Activated naive CD4-positive, alpha-beta T cell treated with anti-CD3 and anti-CD28 coated beads, Interleukin-2, amount 50 U/mL, for 72 hours (primary cell): ENCODE data around the gene FLT4. TPM values are rescaled to one million over a fixed set of nuclear protein-coding genes. Genes with fewer than 3 reads are reported as not detected.

Experiments used
- ATAC-seq, 2 donors: fragments of 150-1000 bp; cut with Tn5 transposase; 2 replicates each; pipeline ENCODE4 v1.10.0; 2021; ENCODE audit warnings: mild to moderate bottlenecking in 2 of 2, moderate library complexity in 2 of 2
- DNase-seq, 2 donors: peaks; one replicate each; pipeline ENCODE4 v3.0.0; 2021 to 2022; ENCODE audit warnings: low spot score in 2 of 2
- H3K27ac Mint-ChIP-seq, 2 donors: one replicate each; pipeline ENCODE4 v1.8.0; 2022; ENCODE audit warnings: mild to moderate bottlenecking in 2 of 2, mixed read lengths in 2 of 2
- H3K36me3 Mint-ChIP-seq, 2 donors: one replicate each; pipeline ENCODE4 v1.8.0; 2022; ENCODE audit warnings: mixed read lengths in 2 of 2
- H3K9me3 Mint-ChIP-seq, 2 donors: one replicate each; pipeline ENCODE4 v1.8.0; 2022; ENCODE audit warnings: mixed read lengths in 2 of 2
- total RNA-seq, 2 donors: library from RNA; stranded (reverse); gene quantifications; one replicate each; pipeline ENCODE4 v1.2.3, GENCODE V29; 2022

The FLT4 gene
- total RNA-seq, 2 donors from 2014 or later, result 0.98 to 2.6 TPM

DNA sequence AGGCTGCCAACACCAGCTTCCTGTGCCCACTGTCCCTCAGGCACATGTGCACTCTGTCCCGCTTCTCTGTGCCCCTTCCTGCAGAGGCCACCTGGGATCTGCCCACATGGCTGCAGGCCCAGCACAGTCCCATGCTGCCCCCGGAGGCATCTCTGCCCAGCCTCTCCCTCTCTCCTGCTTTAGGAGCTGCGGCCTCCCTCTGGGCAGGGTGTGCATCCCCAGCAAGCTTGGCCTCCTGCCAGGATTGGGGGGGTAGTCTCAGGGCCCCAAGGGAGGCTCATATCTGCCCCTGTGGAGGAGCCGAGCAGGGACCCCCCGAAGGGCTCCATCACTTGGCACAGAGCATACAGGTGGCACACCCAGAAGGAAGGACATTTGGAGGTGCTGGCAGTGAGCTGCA, 24.8 kb downstream of the FLT4 start:
- no peaks in the 10 kb centered on the region for H3K9me3 Mint-ChIP-seq
- DNase-seq, result no peak
- ATAC-seq, result no peak
- H3K27ac Mint-ChIP-seq, result peak overlapping the region in 1 of 2 donors; percentile 55
- no peaks in the 10 kb centered on the region for H3K36me3 Mint-ChIP-seq

DNA sequence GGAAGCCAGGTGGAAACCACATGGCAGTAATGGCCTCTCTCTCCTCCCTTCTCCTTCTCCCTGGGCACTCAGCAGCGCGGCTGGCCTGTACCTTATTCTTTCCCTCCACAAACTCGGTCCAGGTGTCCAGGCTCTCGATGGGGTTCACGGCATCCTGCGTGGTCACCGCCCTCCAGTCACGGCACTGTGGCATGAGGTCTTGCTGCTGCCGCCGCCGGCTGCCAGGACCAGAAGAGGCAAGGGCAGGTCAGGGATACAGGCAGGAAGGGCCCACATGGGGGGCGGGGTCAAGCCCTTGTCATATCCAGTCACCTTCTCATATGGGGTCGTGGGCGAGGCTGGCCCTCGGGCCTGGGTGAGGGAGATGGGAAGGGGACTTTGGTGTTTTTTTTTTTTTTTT, 25.6 kb downstream of the FLT4 start:
- no peaks in the 10 kb centered on the region for H3K9me3 Mint-ChIP-seq
- no peak for ATAC-seq
- no peak for DNase-seq
- H3K27ac Mint-ChIP-seq, result peak overlapping the region; percentile 55 to 90
- H3K36me3 Mint-ChIP-seq, result no peaks in the 10 kb centered on the region

DNA sequence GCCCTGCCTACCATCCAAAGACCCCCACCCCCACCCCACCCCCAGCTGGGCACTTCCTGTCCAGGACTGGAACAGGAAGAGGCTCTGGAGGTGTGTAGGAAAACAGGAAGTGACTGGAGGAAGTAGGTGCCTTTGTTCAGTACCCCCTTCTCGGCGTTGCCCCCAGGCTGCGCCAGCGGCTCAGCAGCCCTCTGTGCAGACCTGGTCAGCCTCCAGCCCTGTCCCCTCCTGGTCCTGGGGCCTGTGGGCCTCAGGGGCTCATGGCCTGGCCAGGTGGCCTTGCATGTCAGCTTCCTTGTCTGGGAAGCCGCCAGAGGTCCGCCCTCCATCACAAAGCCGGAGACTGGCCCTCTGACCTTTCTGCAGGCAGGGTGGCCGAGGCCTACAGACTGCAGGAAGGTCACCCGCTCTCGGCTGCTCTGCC, 26.0 kb downstream of the FLT4 start:
- no peaks in the 10 kb centered on the region for H3K9me3 Mint-ChIP-seq
- no peaks in the 10 kb centered on the region for H3K36me3 Mint-ChIP-seq
- ATAC-seq (no peak), DNase-seq (no peak)
- H3K27ac Mint-ChIP-seq, result peak overlapping the region in 1 of 2 donors; percentile 55

DNA sequence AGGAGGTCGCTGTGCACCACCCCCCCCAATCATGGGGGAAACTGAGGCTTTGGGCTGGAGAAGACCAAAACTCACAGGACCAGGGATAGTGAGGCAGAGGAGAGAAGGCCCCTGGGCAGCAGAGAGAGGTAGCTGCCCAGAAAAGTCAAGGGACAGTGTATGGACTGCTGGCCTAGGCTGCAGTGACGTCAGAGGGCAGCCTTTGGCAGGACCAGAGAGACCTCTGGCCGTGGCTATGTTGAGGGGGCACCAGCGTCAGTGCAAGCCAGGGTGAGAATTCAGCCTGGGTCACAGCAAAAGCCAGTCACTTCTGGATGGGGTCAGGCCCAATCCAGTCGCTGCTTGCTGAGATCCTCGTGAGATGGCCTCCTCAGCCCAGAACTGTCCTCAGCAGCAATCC, 26.5 kb downstream of the FLT4 start:
- no peak for ATAC-seq
- no peaks in the 10 kb centered on the region for H3K9me3 Mint-ChIP-seq
- H3K27ac Mint-ChIP-seq, result peak overlapping the region in 1 of 2 donors; percentile 37
- H3K36me3 Mint-ChIP-seq, result no peaks in the 10 kb centered on the region
- DNase-seq, result no peak

DNA sequence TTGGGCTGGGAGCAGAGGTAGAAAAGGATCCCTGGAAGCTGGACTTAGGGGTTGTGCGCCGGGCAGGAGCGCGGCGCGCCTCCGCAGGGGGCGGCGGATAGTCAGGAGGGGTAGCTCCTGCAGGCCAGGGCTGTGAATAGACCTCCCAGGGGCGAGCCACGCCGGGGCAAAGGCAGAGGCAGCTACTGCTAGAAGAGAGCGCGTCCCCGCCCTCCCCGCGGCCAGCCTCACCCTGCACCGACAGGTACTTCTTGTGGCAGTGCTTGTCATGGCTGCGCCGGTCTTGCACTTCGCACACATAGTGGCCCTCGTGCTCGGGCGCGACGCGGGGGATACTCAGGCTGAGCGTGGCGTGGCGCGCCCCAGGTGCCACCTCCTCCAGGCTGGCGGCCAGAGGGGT, 28.1 kb downstream of the FLT4 start:
- no peak for ATAC-seq
- DNase-seq, result no peak
- no peaks in the 10 kb centered on the region for H3K36me3 Mint-ChIP-seq
- no peak overlapping the region for H3K27ac Mint-ChIP-seq
- no peaks in the 10 kb centered on the region for H3K9me3 Mint-ChIP-seq

DNA sequence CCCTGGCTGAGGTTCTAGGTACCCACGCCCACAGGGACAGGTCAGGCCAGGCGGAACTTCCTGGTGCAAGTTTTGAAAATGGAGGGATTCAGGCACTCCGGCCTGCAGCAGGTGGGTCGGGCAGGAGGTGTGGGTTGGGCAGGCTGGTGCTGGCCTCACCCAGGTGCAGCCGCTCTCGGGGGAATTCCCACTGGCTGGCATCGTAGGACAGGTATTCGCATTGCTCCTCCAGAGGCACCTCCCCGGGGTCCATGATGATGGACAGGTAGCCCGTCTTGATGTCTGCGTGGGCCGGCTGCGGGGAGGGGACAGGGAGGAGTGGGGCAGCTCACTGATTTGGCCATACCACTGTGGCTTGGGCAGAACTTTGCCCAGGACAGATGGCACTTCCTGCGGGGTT, 29.4 kb downstream of the FLT4 start:
- no peaks in the 10 kb centered on the region for H3K36me3 Mint-ChIP-seq
- ATAC-seq (no peak), DNase-seq (no peak)
- no peak overlapping the region for H3K27ac Mint-ChIP-seq
- no peaks in the 10 kb centered on the region for H3K9me3 Mint-ChIP-seq

DNA sequence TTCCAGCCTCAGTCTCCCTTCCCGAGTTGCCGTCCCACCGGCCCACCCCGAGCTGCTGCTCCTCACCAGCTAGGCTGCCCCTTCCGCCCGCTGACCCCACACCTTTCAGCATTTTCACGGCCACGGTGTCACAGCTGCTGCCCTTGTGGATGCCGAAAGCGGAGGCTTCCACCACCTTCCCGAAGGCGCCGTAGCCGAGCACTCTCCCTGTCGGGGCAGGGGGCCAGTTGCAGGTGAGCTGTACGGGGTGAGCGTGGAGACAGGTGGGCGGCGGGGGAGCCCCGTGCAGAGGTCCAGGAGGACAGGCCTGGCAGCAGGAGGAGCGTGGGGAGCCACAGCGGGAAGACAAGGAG, 29.9 kb downstream of the FLT4 start:
- DNase-seq (no peak), ATAC-seq (no peak)
- Mint-ChIP-seq H3K27ac (no peak overlapping the region), H3K9me3 (no peaks in the 10 kb centered on the region), H3K36me3 (no peaks in the 10 kb centered on the region)

DNA sequence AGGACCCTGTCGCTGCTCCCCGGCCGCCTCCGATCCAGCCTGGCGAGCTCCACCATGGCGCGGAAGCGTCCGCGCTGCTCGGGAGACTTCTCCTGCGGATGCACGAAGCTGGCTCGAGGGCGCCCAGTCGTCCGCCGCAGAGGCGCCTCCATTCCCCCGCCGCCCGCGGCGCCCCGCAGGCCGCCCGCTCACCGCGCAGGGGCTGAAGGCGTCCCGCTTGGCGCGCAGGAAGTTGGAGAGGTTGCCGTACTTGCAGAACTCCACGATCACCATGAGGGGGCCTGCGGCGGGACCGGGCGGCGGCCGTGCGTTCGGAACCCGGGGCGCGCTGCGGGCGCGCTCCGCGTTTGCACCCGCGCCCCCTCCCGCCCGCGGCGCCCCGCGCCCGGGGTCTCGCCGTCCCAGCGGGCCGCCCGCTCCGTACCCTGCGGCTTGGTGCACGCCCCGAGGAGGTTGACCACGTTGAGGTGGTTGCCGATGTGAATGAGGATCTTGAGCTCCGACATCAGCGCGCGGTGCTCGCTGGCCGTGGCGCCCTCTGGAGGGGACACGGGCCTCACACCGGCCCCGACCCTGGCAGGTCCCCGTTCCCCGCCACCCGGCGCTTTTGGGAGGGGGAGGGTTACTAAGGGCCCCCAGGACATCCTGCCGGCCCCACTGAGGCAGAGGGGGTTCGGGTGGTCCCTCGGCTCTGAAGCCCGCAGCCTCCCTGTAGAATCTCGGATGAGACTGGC, 30.4 kb downstream of the FLT4 start:
- Mint-ChIP-seq H3K9me3 (no peaks in the 10 kb centered on the region), H3K36me3 (no peaks in the 10 kb centered on the region), H3K27ac (no peak overlapping the region)
- peak; percentile 47 to 91 for ATAC-seq
- peak in 1 of 2 donors; percentile 59 for DNase-seq

DNA sequence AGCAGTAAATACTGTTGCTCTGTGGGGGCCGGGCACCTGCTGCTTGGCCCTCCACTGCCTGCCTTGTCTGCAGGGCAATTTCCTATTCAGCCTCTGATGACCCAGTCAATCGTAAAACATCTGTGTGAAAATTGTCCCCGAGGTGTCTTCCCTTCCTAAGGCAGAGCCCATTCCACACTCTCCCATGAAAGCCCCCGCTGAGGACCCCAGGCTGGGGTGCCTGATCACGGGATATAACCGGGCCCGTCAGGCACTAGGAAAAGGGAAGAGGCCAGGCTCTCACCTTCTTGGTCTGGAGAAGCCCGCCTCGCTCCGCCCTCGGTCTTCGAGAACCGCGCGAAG, 30.9 kb downstream of the FLT4 start:
- Mint-ChIP-seq H3K9me3 (no peaks in the 10 kb centered on the region), H3K27ac (no peak overlapping the region), H3K36me3 (no peaks in the 10 kb centered on the region)
- DNase-seq (no peak), ATAC-seq (no peak)

DNA sequence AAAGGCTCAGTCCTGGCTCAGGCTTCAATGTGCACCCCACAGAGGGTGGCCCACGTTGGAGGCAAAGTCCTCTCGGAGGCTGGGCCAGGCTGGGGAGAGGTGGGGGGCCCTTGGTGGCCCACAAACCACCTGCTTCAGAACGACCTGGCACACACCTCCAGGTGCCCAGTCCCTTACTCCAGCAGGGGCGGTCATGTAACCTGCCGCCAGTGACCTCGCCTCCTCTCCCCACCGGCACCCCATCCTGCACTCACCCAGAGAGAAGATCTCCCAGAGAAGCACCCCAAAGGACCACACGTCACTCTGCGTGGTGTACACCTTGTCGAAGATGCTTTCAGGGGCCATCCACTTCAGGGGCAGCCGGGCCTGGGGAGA, 35.6 kb downstream of the FLT4 start:
- Mint-ChIP-seq H3K9me3 (no peaks in the 10 kb centered on the region), H3K27ac (no peak overlapping the region), H3K36me3 (no peaks in the 10 kb centered on the region)
- no peak for ATAC-seq
- DNase-seq, result no peak

DNA sequence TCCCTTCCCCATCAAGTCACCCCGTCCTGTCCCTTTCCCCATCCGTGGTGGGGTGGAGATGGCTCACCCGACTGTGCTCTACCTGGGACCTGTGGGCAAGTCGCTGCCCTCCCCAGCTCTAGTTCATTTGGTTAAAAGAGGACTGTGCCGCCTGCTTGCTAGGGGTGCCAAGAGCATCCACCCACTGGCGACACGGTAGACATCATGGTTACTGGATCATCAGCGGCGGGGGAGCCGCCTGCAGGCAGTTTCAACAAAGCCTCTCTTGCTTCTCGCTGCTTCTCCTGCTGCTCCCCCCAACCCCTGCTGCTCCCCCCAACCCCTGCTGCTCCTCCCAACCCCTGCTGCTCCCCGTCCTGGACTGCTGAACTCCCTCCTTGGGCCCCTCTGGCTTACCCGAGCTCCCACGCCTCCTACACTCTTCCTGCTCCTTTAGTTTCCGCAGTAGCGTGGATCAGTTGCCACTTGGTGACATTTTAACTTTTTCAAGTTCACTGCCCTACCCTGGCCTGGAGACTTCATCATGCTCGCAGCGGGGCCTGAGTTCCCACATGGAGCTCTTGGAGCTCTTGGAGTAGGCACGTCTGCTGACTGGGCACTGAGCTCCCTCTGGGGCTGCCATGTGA, 36.1 kb downstream of the FLT4 start:
- Mint-ChIP-seq H3K36me3 (no peaks in the 10 kb centered on the region), H3K9me3 (no peaks in the 10 kb centered on the region), H3K27ac (no peak overlapping the region)
- ATAC-seq, result no peak
- no peak for DNase-seq

DNA sequence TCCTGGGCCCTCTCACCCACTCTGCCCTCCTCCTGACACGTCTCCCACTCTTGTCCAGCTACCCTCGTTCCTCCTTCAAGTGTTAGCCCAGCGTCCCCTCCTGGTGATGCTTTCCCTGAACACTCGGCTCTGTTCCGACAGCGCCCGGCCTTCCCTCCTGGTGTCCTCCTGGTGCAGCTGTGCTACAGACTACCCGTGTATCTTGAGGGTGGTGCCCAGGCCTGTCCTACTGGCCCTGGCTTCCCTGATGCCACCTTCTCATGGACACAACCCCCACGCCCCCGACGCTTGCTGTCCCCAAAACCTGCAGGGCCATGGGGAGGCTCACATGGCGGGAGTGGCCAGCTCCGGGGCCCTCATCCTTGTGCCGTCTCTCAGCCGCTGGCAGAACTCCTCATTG, 36.7 kb downstream of the FLT4 start:
- H3K9me3 Mint-ChIP-seq, result no peaks in the 10 kb centered on the region
- ATAC-seq (no peak), DNase-seq (no peak)
- H3K27ac Mint-ChIP-seq, result no peak overlapping the region
- no peaks in the 10 kb centered on the region for H3K36me3 Mint-ChIP-seq

DNA sequence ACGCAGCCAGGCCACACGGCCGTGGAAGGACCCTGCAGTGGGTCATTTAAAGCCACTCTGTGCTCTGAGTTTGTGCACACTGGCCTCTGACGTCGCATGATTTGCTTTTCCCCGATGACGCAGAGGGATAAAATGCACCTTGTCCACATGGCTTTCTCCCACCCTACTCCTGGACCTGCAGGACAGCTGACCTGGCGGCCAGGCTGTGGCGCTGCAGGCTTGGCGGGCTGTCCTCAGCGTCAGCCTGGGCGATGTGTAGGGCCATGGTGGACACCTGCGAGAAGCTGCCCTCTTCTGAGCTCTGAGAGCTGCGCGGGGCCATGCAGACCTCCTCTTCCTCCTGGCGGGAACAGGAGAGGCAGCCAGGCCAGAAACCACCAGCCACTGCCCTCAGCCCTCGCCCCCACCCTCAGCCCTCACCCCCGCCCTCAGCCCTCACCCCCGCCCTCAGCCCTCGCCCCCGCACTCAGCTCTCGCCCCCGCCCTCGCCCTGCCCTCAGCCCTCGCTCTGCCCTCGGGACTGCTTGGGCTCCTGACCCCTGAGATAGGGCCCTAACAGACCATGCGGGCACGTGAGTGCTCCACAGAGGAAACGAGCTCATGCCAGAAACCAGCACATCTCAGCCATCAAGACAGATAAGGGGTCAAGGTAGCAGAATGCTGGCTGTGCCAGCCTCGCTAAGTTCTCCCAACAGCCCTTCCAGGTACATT, 38.1 kb downstream of the FLT4 start:
- ATAC-seq (no peak), DNase-seq (no peak)
- Mint-ChIP-seq H3K36me3 (no peaks in the 10 kb centered on the region), H3K9me3 (no peaks in the 10 kb centered on the region), H3K27ac (no peak overlapping the region)

DNA sequence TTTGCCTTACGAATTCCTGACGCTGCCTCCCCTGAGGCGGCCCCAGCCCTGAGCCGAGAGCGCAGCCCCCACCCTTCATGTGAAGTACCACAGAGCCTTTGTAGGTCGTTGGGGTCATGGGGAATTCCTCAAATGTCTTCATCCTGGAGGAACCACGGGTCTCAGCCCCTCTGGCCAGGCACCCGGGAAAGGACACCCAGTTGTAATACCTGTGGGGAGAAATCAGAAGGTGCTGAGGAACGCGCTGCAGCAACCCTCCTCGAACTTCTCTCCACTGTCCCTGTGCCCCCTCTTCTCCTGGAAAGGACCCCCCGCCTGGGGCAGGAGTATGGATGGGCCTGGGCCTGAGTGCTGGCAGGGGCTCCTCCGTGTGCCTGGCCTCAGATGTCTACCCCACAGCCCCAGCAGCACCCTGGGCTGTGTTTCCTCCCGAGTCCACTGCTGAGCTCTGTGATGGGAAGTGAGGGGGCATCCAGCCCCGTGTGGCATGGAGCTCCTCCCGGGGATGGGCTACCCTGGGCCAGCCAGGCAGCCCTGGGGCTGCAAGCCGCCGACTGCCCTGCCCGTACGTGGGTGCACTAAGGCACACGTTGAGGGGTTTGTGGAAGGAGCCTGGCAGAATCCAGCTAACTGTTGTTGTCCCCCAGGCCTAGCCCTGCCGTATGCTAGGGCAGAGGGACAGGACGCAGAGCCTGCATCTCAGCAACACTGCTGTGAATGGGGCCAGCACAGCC, 39.4 kb downstream of the FLT4 start:
- Mint-ChIP-seq H3K9me3 (no peaks in the 10 kb centered on the region), H3K36me3 (no peaks in the 10 kb centered on the region), H3K27ac (no peak overlapping the region)
- no peak for DNase-seq
- ATAC-seq, result no peak

DNA sequence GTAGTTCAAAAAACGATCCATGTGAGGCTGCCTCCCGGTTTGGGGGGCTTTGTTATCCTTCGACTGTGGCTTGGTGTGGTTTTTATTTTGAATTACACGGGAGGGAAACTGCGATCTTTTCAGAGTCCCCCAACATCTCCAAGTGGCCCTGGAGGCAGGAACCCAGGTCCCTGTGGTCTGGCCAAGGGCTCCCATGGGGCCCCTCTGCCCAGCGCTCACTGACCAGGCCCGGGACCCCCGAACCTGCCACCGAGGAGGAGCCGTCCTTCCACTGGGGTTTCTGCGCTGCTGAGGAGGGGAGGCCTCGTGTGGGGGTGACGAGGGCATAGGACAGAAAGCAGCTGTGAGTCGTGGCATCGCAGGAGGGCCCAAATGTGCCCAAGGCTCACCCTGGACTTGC, 40.0 kb downstream of the FLT4 start:
- Mint-ChIP-seq H3K9me3 (no peaks in the 10 kb centered on the region), H3K27ac (no peak overlapping the region), H3K36me3 (no peaks in the 10 kb centered on the region)
- DNase-seq (no peak), ATAC-seq (no peak)

DNA sequence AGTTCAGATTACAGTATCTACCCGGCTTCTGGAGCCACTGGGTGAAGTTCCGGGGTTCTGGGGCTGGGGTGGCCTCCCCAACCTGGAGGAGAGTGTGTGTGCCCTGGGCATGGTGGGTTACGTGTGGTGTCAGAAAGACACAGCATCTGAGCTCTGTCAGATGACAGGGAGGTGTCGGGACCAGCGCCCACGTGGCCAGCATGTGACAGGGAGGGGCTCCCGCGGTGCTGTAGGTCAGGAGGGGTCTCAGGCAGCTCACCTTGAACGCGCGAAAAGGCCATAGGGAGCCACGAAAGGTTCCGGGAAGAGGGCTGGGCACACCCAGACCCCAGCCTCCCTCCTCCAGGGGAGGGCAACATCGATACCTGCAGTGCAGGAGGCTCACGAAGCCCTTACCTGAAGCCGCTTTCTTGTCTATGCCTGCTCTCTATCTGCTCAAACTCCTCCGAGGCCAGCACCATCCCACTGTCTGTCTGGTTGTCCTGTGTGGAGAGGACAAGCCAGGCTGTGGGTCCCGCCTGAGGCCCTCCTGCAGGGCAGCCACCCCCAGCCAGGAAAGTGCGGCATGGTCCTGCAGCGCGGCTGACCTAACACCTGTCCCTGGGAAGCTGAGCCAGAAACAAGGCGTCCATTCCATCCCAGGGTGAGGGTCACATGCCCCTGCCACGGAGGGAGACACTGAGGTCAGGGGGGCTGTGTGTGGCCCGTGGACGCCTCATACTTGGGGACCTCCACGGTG, 40.7 kb downstream of the FLT4 start:
- H3K36me3 Mint-ChIP-seq, result no peaks in the 10 kb centered on the region
- H3K9me3 Mint-ChIP-seq, result no peaks in the 10 kb centered on the region
- DNase-seq (no peak), ATAC-seq (no peak)
- H3K27ac Mint-ChIP-seq, result no peak overlapping the region
